CD4-positive, alpha-beta T cell treated with Interleukin-15 for 4 hours (primary cell): ENCODE results near the gene STX19.
A peak's percentile ranks its signal among the peaks of the same experiment; 100 is the strongest.
"Not testable (repeated sequence)": the region's sequence is repeated elsewhere in the genome, so short reads cannot be mapped to it uniquely, and the experiment has no call there.

Experiments
- DNase-seq: peaks from one replicate; pipeline ENCODE4 v3.0.0-alpha.2; 2020; ENCODE audit warnings: low spot score

The STX19 gene, protein sequence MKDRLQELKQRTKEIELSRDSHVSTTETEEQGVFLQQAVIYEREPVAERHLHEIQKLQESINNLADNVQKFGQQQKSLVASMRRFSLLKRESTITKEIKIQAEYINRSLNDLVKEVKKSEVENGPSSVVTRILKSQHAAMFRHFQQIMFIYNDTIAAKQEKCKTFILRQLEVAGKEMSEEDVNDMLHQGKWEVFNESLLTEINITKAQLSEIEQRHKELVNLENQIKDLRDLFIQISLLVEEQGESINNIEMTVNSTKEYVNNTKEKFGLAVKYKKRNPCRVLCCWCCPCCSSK

DNA sequence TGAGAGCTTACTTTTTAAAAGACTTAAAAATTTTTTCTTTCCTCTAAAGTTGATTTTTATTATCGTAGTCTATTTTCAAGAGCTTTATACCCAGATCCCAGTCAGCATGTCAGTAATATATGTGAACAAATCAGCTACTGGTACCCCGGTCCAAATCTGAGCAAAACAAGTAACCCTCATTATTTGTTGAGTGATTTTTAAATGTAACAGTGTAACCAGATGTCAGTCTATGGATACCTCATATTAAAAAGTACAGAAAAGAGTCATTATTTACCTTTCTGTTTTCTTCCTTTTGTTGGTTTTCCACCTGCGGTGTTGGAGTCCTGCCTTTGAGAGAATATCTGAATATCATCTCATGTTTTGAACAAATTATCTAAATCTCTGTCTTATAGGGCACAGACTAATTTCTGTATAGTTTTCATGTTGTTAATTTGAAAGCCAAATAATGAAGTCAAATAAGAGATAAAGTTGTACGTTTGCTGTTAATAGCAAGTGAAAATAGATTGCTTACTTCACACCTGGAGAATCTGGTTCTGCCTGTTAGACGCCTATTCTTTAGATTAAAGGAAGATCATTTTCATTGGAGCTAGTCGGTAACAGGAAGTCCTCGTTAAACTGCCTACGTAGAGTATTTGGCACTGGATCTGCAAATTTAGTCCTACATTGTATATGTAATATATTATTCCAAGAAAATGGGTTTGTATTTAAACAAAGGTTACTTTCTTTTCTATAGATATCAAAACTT is at the start of gene STX19:
Gene STX19 (minus strand): TSS at position 505 of the 745 bp plus-strand sequence. CDS start 13,328 bp downstream, outside the sequence.
- no peak for DNase-seq

DNA sequence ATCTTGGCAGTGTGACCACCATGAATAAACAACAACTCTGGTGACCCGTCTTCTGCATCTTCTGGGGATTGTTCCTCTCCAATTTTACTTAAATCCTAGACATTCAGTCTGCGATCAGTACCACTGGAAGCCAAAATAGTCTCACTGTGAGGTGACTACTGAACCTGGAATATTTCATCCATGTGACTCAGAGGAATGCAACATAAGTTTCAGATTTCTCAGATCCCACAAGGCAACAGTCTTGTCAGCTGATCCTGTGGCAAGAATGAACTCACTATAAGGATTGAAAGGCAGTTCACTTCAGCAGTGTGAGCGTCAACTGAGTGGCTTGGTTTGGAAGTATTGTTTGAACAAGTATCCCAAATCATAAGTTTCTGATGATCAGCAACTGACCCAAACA is 47.7 kb upstream of the STX19 start:
- no peak for DNase-seq

- DNase-seq, result no peak
Measured at GRCh38 chr3:94071713-94072284, 43.4 kb upstream of the STX19 start.

GRCh38 chr3:94070341-94070911 is 42.0 kb upstream of the STX19 start:
- DNase-seq, result no peak

GRCh38 chr3:94069194-94069813 is 40.9 kb upstream of the STX19 start:
- peak; percentile 20 for DNase-seq

DNA sequence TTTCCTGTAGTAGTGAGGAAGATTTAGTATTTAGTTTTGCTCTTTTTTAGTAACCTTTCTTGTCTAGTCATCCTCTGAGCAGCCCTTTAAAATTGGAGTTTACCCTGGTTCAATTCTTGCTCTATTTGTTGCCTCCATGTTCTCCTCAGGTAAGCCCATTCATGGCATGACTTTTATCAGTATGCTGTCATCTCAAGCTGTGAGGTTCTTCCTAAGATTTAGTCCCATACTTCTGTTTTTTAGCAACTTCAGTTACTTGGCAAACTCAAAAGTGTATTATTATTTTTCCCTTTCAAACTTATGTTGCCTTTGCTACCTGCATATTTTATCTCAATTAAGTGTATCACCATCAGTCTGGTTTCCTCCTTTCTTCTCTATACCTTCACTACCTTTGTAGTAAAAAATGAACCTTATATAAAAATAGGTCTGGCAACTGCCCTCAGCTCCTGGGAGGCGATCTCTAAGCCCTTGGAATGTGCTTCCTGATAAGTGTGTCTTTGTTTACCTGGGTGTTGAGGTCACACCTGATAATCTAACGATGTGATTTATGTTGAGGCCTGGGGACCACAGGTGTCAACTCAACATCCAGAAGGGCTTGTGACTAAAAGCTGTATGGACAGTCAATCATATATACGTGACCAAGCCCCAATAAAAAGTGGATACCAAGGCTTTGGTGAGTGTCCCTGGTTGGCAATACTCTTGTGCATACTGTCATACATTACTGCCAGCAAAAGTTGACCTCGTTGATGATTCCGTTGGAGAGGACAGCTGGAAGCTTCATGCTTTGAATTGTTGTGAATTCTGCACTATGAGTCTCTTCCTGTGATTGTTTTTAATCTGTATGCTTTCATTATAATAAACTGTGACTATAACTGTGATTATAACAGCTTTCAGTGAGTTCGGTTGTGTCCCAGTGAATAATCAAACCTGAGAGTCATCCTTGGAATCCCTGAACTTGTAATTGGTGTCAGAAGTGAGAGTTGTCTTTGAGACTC is 38.4 kb upstream of the STX19 start:
- DNase-seq, result no peak

DNA sequence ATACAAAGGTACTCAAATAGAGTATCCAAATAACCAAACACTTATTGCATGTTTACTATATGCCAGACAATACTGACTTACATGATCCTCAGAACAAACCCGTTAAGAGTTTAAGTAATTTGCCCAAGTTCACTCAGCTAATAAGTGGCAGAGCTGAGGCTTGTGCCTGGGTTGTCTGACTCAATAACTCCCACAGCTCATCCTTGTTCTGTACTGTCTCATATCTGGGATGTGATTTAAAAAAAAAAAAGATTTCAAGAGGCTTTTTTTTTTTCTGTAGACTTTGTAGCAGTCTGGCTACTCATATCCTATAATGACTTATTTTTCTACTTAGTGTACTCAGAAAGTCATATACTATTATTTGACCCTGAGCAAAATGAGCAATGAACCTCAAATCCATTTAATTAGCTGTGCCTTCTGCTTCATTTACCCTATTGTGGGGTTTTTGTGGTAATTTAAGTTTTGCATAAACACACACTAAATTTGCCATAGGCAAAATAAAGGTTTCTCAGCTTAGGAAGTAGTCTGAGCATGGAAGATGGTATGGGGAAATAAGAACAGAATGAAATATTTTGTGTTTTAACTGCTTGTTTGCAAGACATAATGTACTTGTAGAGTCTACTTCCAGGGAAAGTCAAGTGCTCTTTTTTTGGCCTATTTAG is 37.6 kb upstream of the STX19 start:
- DNase-seq, result no peak

GRCh38 chr3:94065122-94065521 is 36.7 kb upstream of the STX19 start:
- DNase-seq, result no peak

- no peak for DNase-seq
Measured at GRCh38 chr3:94064243-94064860, 36.0 kb upstream of the STX19 start.

- DNase-seq, result no peak
Measured at GRCh38 chr3:94063496-94064119, 35.2 kb upstream of the STX19 start.

- DNase-seq, result peak; percentile 89
Measured at GRCh38 chr3:94062513-94063404, 34.4 kb upstream of the STX19 start, which contains the start of the genes DHFR2 and NSUN3. TSS of gene DHFR2 (minus strand) at chr3:94062916. CDS start at chr3:94061511, 1,405 bp downstream. TSS of gene NSUN3 (plus strand) at chr3:94063061. CDS start at chr3:94063127, 66 bp downstream.

- DNase-seq, result no peak
Measured at GRCh38 chr3:94061297-94061696, 32.9 kb upstream of the STX19 start.

GRCh38 chr3:94050546-94050945 is 22.1 kb upstream of the STX19 start:
- DNase-seq, result no peak

- DNase-seq, result no peak
Measured at GRCh38 chr3:94049267-94049666, 20.9 kb upstream of the STX19 start.

GRCh38 chr3:94046533-94046932 is 18.1 kb upstream of the STX19 start:
- DNase-seq, result no peak

- not testable (repeated sequence) for DNase-seq
Measured at GRCh38 chr3:94044100-94044936, 15.9 kb upstream of the STX19 start.

GRCh38 chr3:94043285-94043684 is 14.9 kb upstream of the STX19 start:
- DNase-seq, result no peak
